ENCODE results near the gene KLHL29.

GRCh38 chr2:23691565-23691964, 306.6 kb downstream of the KLHL29 start:
- no peak for TF ChIP-seq EZH2 (IDR thresholded peaks at IDR 0.05; ENCODE audit: borderline replicate concordance, low read depth, low read length, poor library complexity, severe bottlenecking)
- TF ChIP-seq, protein P1, sequence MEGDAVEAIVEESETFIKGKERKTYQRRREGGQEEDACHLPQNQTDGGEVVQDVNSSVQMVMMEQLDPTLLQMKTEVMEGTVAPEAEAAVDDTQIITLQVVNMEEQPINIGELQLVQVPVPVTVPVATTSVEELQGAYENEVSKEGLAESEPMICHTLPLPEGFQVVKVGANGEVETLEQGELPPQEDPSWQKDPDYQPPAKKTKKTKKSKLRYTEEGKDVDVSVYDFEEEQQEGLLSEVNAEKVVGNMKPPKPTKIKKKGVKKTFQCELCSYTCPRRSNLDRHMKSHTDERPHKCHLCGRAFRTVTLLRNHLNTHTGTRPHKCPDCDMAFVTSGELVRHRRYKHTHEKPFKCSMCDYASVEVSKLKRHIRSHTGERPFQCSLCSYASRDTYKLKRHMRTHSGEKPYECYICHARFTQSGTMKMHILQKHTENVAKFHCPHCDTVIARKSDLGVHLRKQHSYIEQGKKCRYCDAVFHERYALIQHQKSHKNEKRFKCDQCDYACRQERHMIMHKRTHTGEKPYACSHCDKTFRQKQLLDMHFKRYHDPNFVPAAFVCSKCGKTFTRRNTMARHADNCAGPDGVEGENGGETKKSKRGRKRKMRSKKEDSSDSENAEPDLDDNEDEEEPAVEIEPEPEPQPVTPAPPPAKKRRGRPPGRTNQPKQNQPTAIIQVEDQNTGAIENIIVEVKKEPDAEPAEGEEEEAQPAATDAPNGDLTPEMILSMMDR (conservative IDR thresholded peaks at IDR 0.05; ENCODE audit: low read depth, low read length), result no peak
